PFSK-1 (cell line): ENCODE results near the gene GP1BB.

Experiments used
- POLR2AphosphoS5 ChIP-seq: IDR thresholded peaks from 2 replicates; pipeline ENCODE4 v1.6.1; 2012; ENCODE audit warnings: low read depth, mild to moderate bottlenecking, control low read depth, low read length, moderate library complexity
- REST ChIP-seq, 2 experiments: IDR thresholded peaks; 2 replicates each; pipeline versions ENCODE4 v1.6.1 to v1.8.0; 2011 to 2012; ENCODE audit warnings: low read depth in 2 of 2, low read length in 2 of 2, control low read depth in 1 of 2, inconsistent platforms in 1 of 2, mild to moderate bottlenecking in 1 of 2, moderate library complexity in 1 of 2; ENCODE audit not compliant: insufficient read depth in 1 of 2
- SIN3A ChIP-seq: IDR thresholded peaks from 2 replicates; pipeline ENCODE4 v1.6.1; 2012; ENCODE audit warnings: mild to moderate bottlenecking, low read length, moderate library complexity, borderline replicate concordance; ENCODE audit not compliant: insufficient read depth
- TAF1 ChIP-seq: IDR thresholded peaks from 2 replicates; pipeline ENCODE4 v1.6.1; 2012; ENCODE audit warnings: low read length, control low read depth, borderline replicate concordance; ENCODE audit not compliant: insufficient read depth

DNA sequence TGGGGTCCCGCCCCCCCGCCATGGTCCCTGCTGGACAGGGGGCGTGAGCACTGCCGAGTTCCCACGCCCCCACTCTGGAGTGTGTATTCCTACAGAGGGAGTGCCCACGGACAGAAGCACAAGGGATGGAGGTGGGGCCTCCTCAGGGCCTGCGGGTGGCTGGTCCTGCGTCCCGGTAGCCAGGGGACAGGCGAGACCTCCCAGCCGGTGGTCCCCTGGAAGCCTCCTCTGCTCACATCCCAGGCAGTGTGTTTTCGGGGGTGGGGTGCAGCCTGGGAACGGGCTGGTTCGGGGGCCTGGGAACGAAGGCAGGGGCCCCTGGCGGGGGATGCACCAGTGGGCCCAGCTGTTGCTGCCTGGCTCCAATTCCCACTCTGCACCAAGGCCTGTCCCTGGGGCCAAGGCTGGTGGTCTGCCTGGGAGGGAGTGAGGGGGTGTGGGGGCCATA is 16.1 kb downstream of the GP1BB start:
- TF ChIP-seq POLR2AphosphoS5 (no peak), TAF1 (no peak), REST (IDR thresholded peaks at IDR 0.05; ENCODE audit: insufficient read depth in 1 of 2, low read depth in 2 of 2, low read length in 2 of 2) (no peak), SIN3A (no peak)
